GM12878 (cell line): ENCODE measurements around the gene MYO7A. TPM values are rescaled to one million over a fixed set of nuclear protein-coding genes. Genes with fewer than 3 reads are reported as not detected.

ENCODE experiments used
- ATAC-seq: fragments of 200-7000 bp; cut with Tn5 transposase; 3 replicates; pipeline ENCODE4 v1.9.1; 2020; ENCODE audit warnings: mild to moderate bottlenecking, moderate library complexity
- BruUV-seq: library from RNA; stranded (reverse); fragments of 400-500 nt; replicated peaks from 2 replicates; lab custom pipeline; 2021; lab: Mats Ljungman, UMichigan
- CTCF ChIA-PET: fragments of 300-600 bp; sonication (Branson Sonifier 250); formaldehyde crosslinking; extraction: SDS; loops from one replicate; lab custom pipeline; 2021; ENCODE audit warnings: inconsistent platforms; lab: Yijun Ruan, JAX
- POLR2A ChIA-PET: fragments of 350-600 bp; formaldehyde crosslinking; extraction: SDS; loops from one replicate; lab custom pipeline; 2021; ENCODE audit warnings: inconsistent platforms; lab: Charles Lee
- RAD21 ChIA-PET: fragments of 300-600 bp; sonication (Branson Sonifier 250); formaldehyde crosslinking; loops from one replicate; lab custom pipeline; 2023; ENCODE audit warnings: antibody characterized with exemption; ENCODE audit not compliant: unreplicated experiment; lab: Charles Lee
- SMC1A ChIA-PET: fragments of 300-600 bp; sonication (Branson Sonifier 250); formaldehyde crosslinking; loops from one replicate; lab custom pipeline; 2023; ENCODE audit not compliant: unreplicated experiment, uncharacterized antibody; lab: Charles Lee
- DNase-seq: peaks from one replicate; pipeline ENCODE4 v3.0.0-alpha.2; 2011; ENCODE audit warnings: low read depth, low spot score
- FAIRE-seq: peaks from 3 replicates; lab custom pipeline; 2011; peaks lifted over from hg19 to GRCh38; lab: Jason Lieb, UNC
- H2AFZ ChIP-seq: 2 replicates; pipeline ENCODE4 v1.6.0; 2011; ENCODE audit warnings: low read depth, low read length, control low read depth; ENCODE audit not compliant: control insufficient read depth
- H3K27ac ChIP-seq: 2 replicates; pipeline ENCODE4 v1.5.1; 2011; ENCODE audit warnings: control low read depth; ENCODE audit not compliant: control insufficient read depth, insufficient read depth
- H3K27me3 ChIP-seq, 2 experiments: replicated peaks in 1 of 2; 2 replicates each; pipeline versions ENCODE4 v1.6.0 to v1.6.1; 2011; ENCODE audit warnings: low read length in 1 of 2; ENCODE audit not compliant: control insufficient read depth in 2 of 2, insufficient read depth in 2 of 2
- H3K36me3 ChIP-seq, 2 experiments: 2 replicates each; pipeline ENCODE4 v1.5.1; 2011; ENCODE audit warnings: low read length in 1 of 2; ENCODE audit not compliant: control insufficient read depth in 2 of 2, insufficient read depth in 2 of 2
- H3K4me1 ChIP-seq: 2 replicates; pipeline ENCODE4 v1.6.1; 2011; ENCODE audit warnings: mild to moderate bottlenecking, low read length, moderate library complexity, mixed read lengths; ENCODE audit not compliant: control insufficient read depth, insufficient read depth
- H3K4me2 ChIP-seq: 2 replicates; pipeline ENCODE4 v1.6.0; 2011; ENCODE audit warnings: control low read depth; ENCODE audit not compliant: control insufficient read depth, insufficient read depth
- H3K4me3 ChIP-seq: fragments of 200-600 bp; sonication (generic); 2 replicates; pipeline ENCODE4 v1.5.1; 2016
- H3K79me2 ChIP-seq: 2 replicates; pipeline ENCODE4 v1.6.0; 2011; ENCODE audit warnings: low read length; ENCODE audit not compliant: control insufficient read depth, insufficient read depth
- H3K9ac ChIP-seq: 2 replicates; pipeline ENCODE4 v1.8.0; 2011; ENCODE audit warnings: low read length, control low read depth, mixed read lengths; ENCODE audit not compliant: control insufficient read depth, insufficient read depth
- H3K9me3 ChIP-seq: replicated peaks from 3 replicates; pipeline ENCODE4 v1.5.1; 2011; ENCODE audit warnings: mild to moderate bottlenecking, low read length; ENCODE audit not compliant: control insufficient read depth, insufficient read depth
- H4K20me1 ChIP-seq: 2 replicates; pipeline ENCODE4 v1.6.0; 2011; ENCODE audit not compliant: control insufficient read depth, insufficient read depth
- E4F1 ChIP-seq: fragments of 450-650 bp; IDR thresholded peaks from 2 replicates; pipeline ENCODE4 v1.6.1; 2018; ENCODE audit warnings: borderline replicate concordance, mild to moderate bottlenecking; ENCODE audit not compliant: partially characterized antibody
- ETV6 ChIP-seq, 2 experiments: fragments of 450-650 bp in 1 of 2; IDR thresholded peaks in 1 of 2; conservative IDR thresholded peaks in 1 of 2; 2 replicates each; pipeline ENCODE4 v1.6.1; 2014; ENCODE audit warnings: antibody characterized with exemption in 1 of 2, borderline replicate concordance in 1 of 2, low read depth in 1 of 2, mild to moderate bottlenecking in 1 of 2, moderate library complexity in 1 of 2
- FOXK2 ChIP-seq: fragments of 450-650 bp; IDR thresholded peaks from 2 replicates; pipeline ENCODE4 v1.6.1; 2017; ENCODE audit warnings: mild to moderate bottlenecking, moderate library complexity
- NFIC ChIP-seq: IDR thresholded peaks from 2 replicates; pipeline ENCODE4 v1.6.1; 2012; ENCODE audit warnings: low read depth, mild to moderate bottlenecking, inconsistent platforms, low read length, moderate library complexity
- STAT3 ChIP-seq: IDR thresholded peaks from 2 replicates; pipeline ENCODE4 v1.6.1; 2011; ENCODE audit warnings: low read depth, low read length, improper control_type of control experiment
- WGBS: methylation state at CpG from one replicate; pipeline ENCODE4 v1.1.6; 2016; ENCODE audit warnings: low lambda C conversion rate; ENCODE audit not compliant: insufficient replicate concordance, insufficient coverage; ENCODE audit errors: missing lambda C conversion rate; 5-methylcytosine and 5-hydroxymethylcytosine counted together
- in situ Hi-C: fragments of 300-500 bp; cut with MboI; formaldehyde crosslinking; loops from 9 replicates; pipeline ENCODE4 v1.14.3; 2018; ENCODE audit warnings: mixed read lengths
- intact Hi-C: fragments of 100-400 bp; cut with micrococcal nuclease; formaldehyde crosslinking; loops from one replicate; pipeline ENCODE4 v1.14.2; 2022; ENCODE audit not compliant: unreplicated experiment
- polyA plus RNA-seq, 11 experiments: library from polyadenylated mRNA; depleted of rRNA in 4 of 11; unstranded in 6 of 11; stranded (reverse) in 5 of 11; fragments of >200 nt; fragmentation: Nextera tagmentation in 4 of 11; fragmentation: Illumina TruSeq in 1 of 11; extraction: Ambion mirVana in 4 of 11; extraction: Trizol in 1 of 11; gene quantifications; 1 replicate in 1 of 11; 2 replicates in 10 of 11; pipeline versions ENCODE4 v1.2.1 to v1.2.3, GENCODE V29; 2011 to 2016; ENCODE audit warnings: inconsistent platforms in 2 of 11, missing spikeins in 2 of 11, low read depth in 1 of 11
- total RNA-seq, 4 experiments: library from RNA; depleted of rRNA in 3 of 4; stranded (reverse); fragments of >200 nt in 3 of 4; fragmentation: Illumina TruSeq in 1 of 4; extraction: Trizol in 1 of 4; gene quantifications; 2 replicates each; pipeline versions ENCODE4 v1.2.1 to v1.2.3, GENCODE V29; 2013 to 2021
- TF ChIP-seq, protein P1 (sequence below): IDR thresholded peaks from 2 replicates; pipeline ENCODE4 v1.6.1; 2012; ENCODE audit warnings: low read depth, low read length, improper control_type of control experiment

Gene MYO7A
- total and polyA plus RNA-seq, 10 of the 15 experiments (the other 5 are each of a cell fraction or from before 2014, with no cell fraction given): 0.01 to 0.21 (median 0.04) TPM; not detected in 6

- Histone ChIP-seq H3K27ac (no peak overlapping the region), H3K9me3 (no peaks in the 10 kb centered on the region), H3K9ac (no peak overlapping the region), H3K36me3 (no peaks in the 10 kb centered on the region), H3K4me1 (no peaks in the 10 kb centered on the region), H2AFZ (no peak overlapping the region), H3K4me2 (no peak overlapping the region), H4K20me1 (no peaks in the 10 kb centered on the region), H3K79me2 (no peaks in the 10 kb centered on the region), H3K27me3 (no peaks in the 10 kb centered on the region), H3K4me3 (no peak overlapping the region)
- RAD21 ChIA-PET: no interaction called here
- CTCF ChIA-PET: no interaction called here
- FAIRE-seq (no peak), ATAC-seq (no peak), DNase-seq (no peak)
- BruUV-seq: no TSS peak
- in situ Hi-C loops (no loop called here), intact Hi-C loops (no loop called here)
- SMC1A ChIA-PET: interaction anchor here (1.2 kb wide), 1 partner anchor 9 kb away, joined by 3 read pairs; no protein-coding TSS in a partner anchor
- POLR2A ChIA-PET: no interaction called here
- TF ChIP-seq NFIC: no peak
- no peak for TF ChIP-seq STAT3
- TF ChIP-seq, protein P1, sequence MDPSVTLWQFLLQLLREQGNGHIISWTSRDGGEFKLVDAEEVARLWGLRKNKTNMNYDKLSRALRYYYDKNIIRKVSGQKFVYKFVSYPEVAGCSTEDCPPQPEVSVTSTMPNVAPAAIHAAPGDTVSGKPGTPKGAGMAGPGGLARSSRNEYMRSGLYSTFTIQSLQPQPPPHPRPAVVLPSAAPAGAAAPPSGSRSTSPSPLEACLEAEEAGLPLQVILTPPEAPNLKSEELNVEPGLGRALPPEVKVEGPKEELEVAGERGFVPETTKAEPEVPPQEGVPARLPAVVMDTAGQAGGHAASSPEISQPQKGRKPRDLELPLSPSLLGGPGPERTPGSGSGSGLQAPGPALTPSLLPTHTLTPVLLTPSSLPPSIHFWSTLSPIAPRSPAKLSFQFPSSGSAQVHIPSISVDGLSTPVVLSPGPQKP: no peak
- no peak for TF ChIP-seq E4F1
- TF ChIP-seq ETV6 (conservative IDR thresholded peaks at IDR 0.05 in 1 of 2, IDR thresholded peaks at IDR 0.05 in 1 of 2; ENCODE audit: borderline replicate concordance in 1 of 2, low read depth in 1 of 2): no peak
- TF ChIP-seq FOXK2: no peak
- 38% methylated on average over 1 of the region's 1 CpG for WGBS
Measured at GRCh38 chr11:77250881-77251640, 123.0 kb downstream of the MYO7A start.
